Measurements from ENCODE around the gene MRPL14. TPM values are rescaled to one million over a fixed set of nuclear protein-coding genes. Genes with fewer than 3 reads are reported as not detected.

MRPL14 gene
- total and polyA plus RNA-seq, 2 of the 8 experiments (the other 6 are each of a cell fraction or from before 2014, with no cell fraction given), result 82.0 to 97.1 TPM

DNA sequence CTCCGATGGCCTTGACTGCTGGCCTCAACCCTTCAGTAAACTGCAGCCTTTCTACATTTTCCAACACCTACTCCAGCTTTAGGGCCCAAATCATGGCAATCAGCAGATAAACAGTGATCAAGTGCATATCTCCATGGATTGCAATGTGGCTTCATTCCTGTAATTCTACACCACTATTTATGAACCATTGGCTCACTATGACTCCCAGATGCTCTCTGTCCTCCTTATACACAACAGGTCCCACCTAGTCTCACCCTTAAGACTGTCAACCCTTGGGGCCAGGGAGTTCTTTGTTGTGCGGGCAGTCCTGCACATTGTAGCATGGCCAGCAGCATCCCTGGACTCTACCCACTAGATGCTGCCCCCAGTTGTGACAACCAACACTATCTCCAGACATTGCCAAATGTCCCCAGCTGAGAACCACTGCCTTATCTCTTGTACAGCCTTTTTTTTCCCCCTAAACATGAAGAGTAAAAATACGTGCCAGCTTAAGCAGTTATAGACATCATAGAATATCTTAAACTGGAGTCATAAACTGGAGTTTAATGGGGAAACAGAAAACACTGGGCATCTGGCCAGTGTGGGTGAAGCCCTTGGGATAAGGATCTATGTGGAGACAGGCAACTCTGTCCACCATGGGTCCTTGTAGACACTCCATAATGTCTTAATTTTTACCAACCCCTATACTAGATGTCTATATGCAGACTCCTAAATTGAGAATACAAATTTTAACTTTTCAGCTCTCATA, 21.1 kb downstream of the MRPL14 start:
- ChIA-PET CTCF (ENCODE audit: partially characterized antibody) (interaction anchor here (0.7 to 22.5 kb wide), 7 partner anchors 7 to 1886 kb away, joined by 3 to 255 read pairs (median 4); no protein-coding TSS in a partner anchor), POLR2A (ENCODE audit: partially characterized antibody) (interaction anchor here (1.0 to 2.2 kb wide), 5 partner anchors 8 to 141 kb away, joined by 3 to 5 read pairs (median 4); partner anchors contain the start of gene HSP90AB1)
- no peak overlapping the region for H4K91ac ChIP-seq (replicated peaks; ENCODE audit: insufficient read length, low read length)
- FAIRE-seq, result no peak
- peaks cover 0 to 9% (median 0%) of the 10 kb centered on the region in 4 experiments; a peak in 2 of 7 replicates for H3K4me1 ChIP-seq (replicated peaks in 1 of 4; ENCODE audit: control insufficient read depth in 3 of 4, insufficient read depth in 4 of 4, low read length in 3 of 4)
- no peaks in the 10 kb centered on the region for H3K9me3 ChIP-seq (ENCODE audit: insufficient read depth in 2 of 2, low read depth in 1 of 2, low read length in 1 of 2)
- H2AK5ac ChIP-seq (ENCODE audit: low read depth, low read length), result no peak overlapping the region
- H3K79me2 ChIP-seq (ENCODE audit: control insufficient read depth in 1 of 2, insufficient read depth in 2 of 2, low read length in 2 of 2), result peaks cover 0 to 14% of the 10 kb centered on the region in 2 experiments; a peak in 1 of 4 replicates
- no peak overlapping the region for H3K4me2 ChIP-seq (ENCODE audit: insufficient read depth in 1 of 2, low read depth in 2 of 2, low read length in 2 of 2)
- peaks cover 9 to 52% (median 20%) of the 10 kb centered on the region in 4 experiments; a peak in 7 of 8 replicates for H3K36me3 ChIP-seq (ENCODE audit: control insufficient read depth in 2 of 4, insufficient read depth in 4 of 4, low read length in 3 of 4)
- no peak overlapping the region for H2BK15ac ChIP-seq (ENCODE audit: low read length)
- no peak overlapping the region for H2AFZ ChIP-seq (ENCODE audit: low read length)
- H3K14ac ChIP-seq (ENCODE audit: insufficient read length), result no peak overlapping the region
- no peaks in the 10 kb centered on the region for H3K27me3 ChIP-seq (replicated peaks in 1 of 4; ENCODE audit: control insufficient read depth in 3 of 4, extremely low read depth in 1 of 4, insufficient read depth in 3 of 4, low read length in 3 of 4)
- H3K4me3 ChIP-seq (ENCODE audit: extremely low read depth in 1 of 4, insufficient read depth in 2 of 4, low read depth in 3 of 4, low read length in 4 of 4), result no peak overlapping the region
- no peak overlapping the region for H2BK120ac ChIP-seq (replicated peaks; ENCODE audit: low read depth, low read length)
- H3K23me2 ChIP-seq (ENCODE audit: low read depth, low read length), result no peaks in the 10 kb centered on the region
- DNase-seq (ENCODE audit: low read depth in 1 of 2, low spot score in 2 of 2), result no peak
- no peak overlapping the region for H2BK12ac ChIP-seq (ENCODE audit: low read depth, low read length)
- H3K56ac ChIP-seq (replicated peaks; ENCODE audit: insufficient read length, low read depth, low read length), result no peak overlapping the region
- no peak overlapping the region for H2BK5ac ChIP-seq (ENCODE audit: low read depth, low read length)
- WGBS, 2 experiments (ENCODE audit: extremely low coverage in 1 of 2, insufficient coverage in 1 of 2, insufficient read length in 1 of 2, insufficient replicate concordance in 2 of 2, low coverage in 1 of 2, low lambda C conversion rate in 2 of 2, missing lambda C conversion rate in 1 of 2), result 94% methylated on average over 3 of the region's 3 CpGs; no CpG with 5 or more reads in 1 of the 2 experiments
- no peak overlapping the region for H3K9ac ChIP-seq (replicated peaks in 1 of 4; ENCODE audit: extremely low read depth in 1 of 4, low read depth in 3 of 4, low read length in 3 of 4)
- H3K18ac ChIP-seq (ENCODE audit: extremely low read depth, low read length), result no peak overlapping the region
- no peak overlapping the region for H4K8ac ChIP-seq (ENCODE audit: extremely low read depth, insufficient read depth, low read length)
- no peak overlapping the region for H2BK20ac ChIP-seq (ENCODE audit: low read length)
- H3K23ac ChIP-seq (ENCODE audit: insufficient read length), result no peak overlapping the region
- no peak overlapping the region for H3K27ac ChIP-seq (ENCODE audit: low read depth, low read length)
- peaks cover 8 to 25% of the 10 kb centered on the region in 2 experiments for H4K20me1 ChIP-seq (replicated peaks in 1 of 2; ENCODE audit: control insufficient read depth in 1 of 2, insufficient read depth in 2 of 2, low read length in 2 of 2)
- no peak overlapping the region for H3K4ac ChIP-seq (replicated peaks; ENCODE audit: insufficient read length, low read depth, low read length)
- H3K79me1 ChIP-seq (ENCODE audit: low read depth, low read length), result peaks cover 11% of the 10 kb centered on the region
- no peak overlapping the region for H4K5ac ChIP-seq (ENCODE audit: insufficient read length, low read depth, low read length)
- TF ChIP-seq, protein P1, sequence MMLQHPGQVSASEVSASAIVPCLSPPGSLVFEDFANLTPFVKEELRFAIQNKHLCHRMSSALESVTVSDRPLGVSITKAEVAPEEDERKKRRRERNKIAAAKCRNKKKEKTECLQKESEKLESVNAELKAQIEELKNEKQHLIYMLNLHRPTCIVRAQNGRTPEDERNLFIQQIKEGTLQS (IDR thresholded peaks at IDR 0.05; ENCODE audit: insufficient read depth, low read depth, low read length), result no peak
- TF ChIP-seq POU5F1 (IDR thresholded peaks at IDR 0.05; ENCODE audit: low read depth, low read length), result no peak
- TF ChIP-seq, protein P2, sequence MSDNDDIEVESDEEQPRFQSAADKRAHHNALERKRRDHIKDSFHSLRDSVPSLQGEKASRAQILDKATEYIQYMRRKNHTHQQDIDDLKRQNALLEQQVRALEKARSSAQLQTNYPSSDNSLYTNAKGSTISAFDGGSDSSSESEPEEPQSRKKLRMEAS (IDR thresholded peaks at IDR 0.05), result no peak
- TF ChIP-seq, protein P3, sequence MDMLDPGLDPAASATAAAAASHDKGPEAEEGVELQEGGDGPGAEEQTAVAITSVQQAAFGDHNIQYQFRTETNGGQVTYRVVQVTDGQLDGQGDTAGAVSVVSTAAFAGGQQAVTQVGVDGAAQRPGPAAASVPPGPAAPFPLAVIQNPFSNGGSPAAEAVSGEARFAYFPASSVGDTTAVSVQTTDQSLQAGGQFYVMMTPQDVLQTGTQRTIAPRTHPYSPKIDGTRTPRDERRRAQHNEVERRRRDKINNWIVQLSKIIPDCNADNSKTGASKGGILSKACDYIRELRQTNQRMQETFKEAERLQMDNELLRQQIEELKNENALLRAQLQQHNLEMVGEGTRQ (IDR thresholded peaks at IDR 0.05; ENCODE audit: low read length), result no peak
- TF ChIP-seq TAF7 (optimal IDR thresholded peaks at IDR 0.05; ENCODE audit: borderline replicate concordance, low read depth, low read length), result no peak
- no peak for TF ChIP-seq BACH1 (IDR thresholded peaks at IDR 0.05; ENCODE audit: low read length)
- TF ChIP-seq RBBP5 (IDR thresholded peaks at IDR 0.05; ENCODE audit: borderline replicate concordance, low read depth, low read length), result no peak
- no peak for TF ChIP-seq JUND (IDR thresholded peaks at IDR 0.05; ENCODE audit: low read length)
- TF ChIP-seq SAP30 (IDR thresholded peaks at IDR 0.05; ENCODE audit: insufficient read depth, insufficient replicate concordance, low read length), result no peak
- TF ChIP-seq TCF12 (IDR thresholded peaks at IDR 0.05; ENCODE audit: low read depth, low read length), result no peak
